NCI-H1930 (cell line): Measurements from ENCODE around the gene ZNF133.

Experiments used
- DNase-seq, 2 experiments: peaks; one replicate each; lab custom pipeline; 2025; lab: John Stamatoyannopoulos, UW

The ZNF133 gene

GRCh38 chr20:18361678-18362077 lies 73.4 kb downstream of the ZNF133 start:
- DNase-seq = no peak

DNA sequence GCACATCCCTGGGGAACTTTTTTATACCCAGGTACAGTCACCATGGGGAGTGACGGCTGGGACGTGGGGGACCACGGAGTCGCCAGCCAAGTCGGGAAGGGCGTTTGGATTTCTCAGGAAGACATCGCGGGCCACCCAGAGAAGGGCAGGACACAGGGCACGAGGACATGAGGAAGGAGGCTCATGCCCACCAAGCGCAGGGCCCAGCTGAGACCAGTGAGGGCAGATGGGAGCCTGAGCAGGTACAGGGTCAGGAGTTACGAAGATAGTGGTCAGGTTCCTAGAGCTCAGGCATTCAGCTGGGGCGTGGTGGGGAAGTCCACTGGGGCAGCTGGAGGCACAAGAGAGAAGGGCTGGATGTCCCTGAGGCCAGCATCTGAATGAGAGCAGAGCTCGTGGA lies 74.6 kb downstream of the ZNF133 start:
- DNase-seq = no peak

- no peak for DNase-seq
Observed at GRCh38 chr20:18363708-18364107, 75.4 kb downstream of the ZNF133 start.

- DNase-seq = no peak
Observed at GRCh38 chr20:18364768-18365167, 76.4 kb downstream of the ZNF133 start.
